Activated T-cell treated with anti-CD3 and anti-CD28 coated beads for 24 hours (primary cell): ENCODE data around the gene HPSE2.
"Not testable (repeated sequence)": the region's sequence is repeated elsewhere in the genome, so short reads cannot be mapped to it uniquely, and the experiment has no call there.

Source experiments
- DNase-seq: peaks from one replicate; pipeline ENCODE4 v3.0.0-alpha.2; 2020; ENCODE audit warnings: low read depth

Gene HPSE2

GRCh38 chr10:98556061-98556460, 679.6 kb downstream of the HPSE2 start:
- DNase-seq: no peak

GRCh38 chr10:98555021-98555619, 680.5 kb downstream of the HPSE2 start:
- no peak for DNase-seq

GRCh38 chr10:98541561-98541960, 694.1 kb downstream of the HPSE2 start:
- DNase-seq: not testable (repeated sequence)

- no peak for DNase-seq
These were observed 696.1 kb downstream of the HPSE2 start for GRCh38 chr10:98539578-98539977.

- no peak for DNase-seq
These were observed 697.2 kb downstream of the HPSE2 start for GRCh38 chr10:98538472-98538871.

- DNase-seq: no peak
These were observed 699.1 kb downstream of the HPSE2 start for GRCh38 chr10:98536551-98536950.

GRCh38 chr10:98533746-98534445, 701.8 kb downstream of the HPSE2 start:
- no peak for DNase-seq

- no peak for DNase-seq
These were observed 702.4 kb downstream of the HPSE2 start for GRCh38 chr10:98533241-98533640.

GRCh38 chr10:98528805-98529183, 706.9 kb downstream of the HPSE2 start:
- no peak for DNase-seq

- DNase-seq: no peak
These were observed 707.4 kb downstream of the HPSE2 start for GRCh38 chr10:98528166-98528804.

- no peak for DNase-seq
These were observed 709.7 kb downstream of the HPSE2 start for GRCh38 chr10:98525969-98526368.

GRCh38 chr10:98524124-98524523, 711.5 kb downstream of the HPSE2 start:
- DNase-seq: no peak

GRCh38 chr10:98519841-98520240, 715.8 kb downstream of the HPSE2 start:
- DNase-seq: no peak

- no peak for DNase-seq
These were observed 718.0 kb downstream of the HPSE2 start for GRCh38 chr10:98517672-98518071.

- no peak for DNase-seq
These were observed 719.3 kb downstream of the HPSE2 start for GRCh38 chr10:98516352-98516751.

- DNase-seq: no peak
These were observed 721.9 kb downstream of the HPSE2 start for GRCh38 chr10:98513704-98514103.

- no peak for DNase-seq
These were observed 723.8 kb downstream of the HPSE2 start for GRCh38 chr10:98511876-98512275.

GRCh38 chr10:98510412-98510995, 725.1 kb downstream of the HPSE2 start:
- no peak for DNase-seq

- no peak for DNase-seq
These were observed 725.9 kb downstream of the HPSE2 start for GRCh38 chr10:98509745-98510144.

GRCh38 chr10:98502535-98502934, 733.1 kb downstream of the HPSE2 start:
- not testable (repeated sequence) for DNase-seq

GRCh38 chr10:98492763-98493162, 742.9 kb downstream of the HPSE2 start:
- DNase-seq: no peak

- DNase-seq: no peak
These were observed 745.8 kb downstream of the HPSE2 start for GRCh38 chr10:98489561-98490481.
